Activated CD8-positive, alpha-beta memory T cell treated with anti-CD3 and anti-CD28 coated beads, Interleukin-2, amount 50 U/mL, for 1 hour (primary cell): ENCODE measurements around the gene NFATC2.
"Not testable (repeated sequence)": the region's sequence is repeated elsewhere in the genome, so short reads cannot be mapped to it uniquely, and the experiment has no call there.

Experiments used
- DNase-seq: peaks from one replicate; pipeline ENCODE4 v3.0.0-alpha.2; 2020; ENCODE audit errors: extremely low read depth

NFATC2 gene

GRCh38 chr20:51470499-51470820 is 72.1 kb downstream of the NFATC2 start:
- no peak for DNase-seq

DNA sequence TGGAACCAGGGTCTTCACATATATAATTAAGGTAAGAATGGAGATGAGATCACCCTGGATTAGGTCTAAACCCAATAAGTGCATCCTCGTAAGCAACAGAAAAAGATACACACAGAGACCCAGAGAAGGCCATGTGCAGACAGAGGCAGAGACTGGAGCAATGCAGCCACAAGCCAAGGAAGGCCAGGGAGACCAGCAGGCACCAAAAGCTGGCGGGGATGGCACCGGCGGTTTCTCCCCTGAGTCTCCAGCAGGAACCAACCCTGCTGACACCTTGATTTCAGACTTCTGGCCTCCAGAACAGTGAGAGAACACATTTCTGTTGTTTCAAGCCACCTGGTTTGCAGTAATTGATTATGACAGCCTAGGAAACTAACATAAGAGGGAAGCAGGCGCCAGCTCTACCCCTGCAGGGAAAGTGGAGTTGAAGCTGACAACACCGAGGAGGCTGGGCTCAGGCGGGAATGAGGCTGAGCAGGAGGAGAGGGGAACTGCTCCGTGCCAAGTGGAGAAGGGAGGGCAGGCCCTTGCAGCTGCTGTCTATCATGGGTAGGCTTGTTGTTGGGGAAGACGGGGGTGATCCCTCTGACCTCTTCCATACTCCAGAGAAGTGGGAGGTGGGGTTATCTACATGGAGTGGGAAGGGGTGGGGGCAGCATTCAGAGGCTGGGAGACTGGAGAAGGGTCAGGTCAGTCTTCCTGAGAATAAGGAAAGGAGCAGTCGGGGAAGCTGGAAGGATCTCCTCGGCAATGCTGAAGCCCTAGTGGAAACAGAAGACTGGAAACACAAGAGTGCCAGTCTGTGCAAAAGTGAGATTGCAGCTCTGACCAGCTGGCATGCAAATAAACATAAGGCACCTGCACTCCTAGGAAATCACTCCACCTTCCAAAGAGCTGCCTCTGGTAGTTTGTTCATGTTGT is 72.7 kb downstream of the NFATC2 start:
- no peak for DNase-seq

GRCh38 chr20:51469046-51469445 is 73.5 kb downstream of the NFATC2 start:
- DNase-seq: no peak

DNA sequence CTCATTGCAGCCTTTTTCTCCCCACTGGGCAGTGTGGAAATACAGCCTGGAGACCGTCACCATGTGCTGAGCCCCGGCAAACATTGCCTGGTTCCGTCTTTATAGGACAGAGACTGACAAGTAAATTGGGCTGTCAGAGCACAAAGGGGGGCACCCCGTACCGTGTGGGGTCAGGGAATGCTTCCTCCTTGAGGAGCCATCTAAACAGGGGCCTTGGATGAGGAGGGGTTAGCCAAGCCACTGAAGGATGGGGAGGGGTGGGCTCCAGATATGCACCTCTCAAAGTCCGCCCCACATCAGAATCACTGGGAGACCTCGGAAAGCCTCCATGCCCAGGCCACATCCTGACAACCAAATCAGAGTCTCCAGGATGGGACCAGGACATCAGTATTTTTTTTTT is 73.9 kb downstream of the NFATC2 start:
- DNase-seq: no peak

GRCh38 chr20:51467956-51468626 is 74.4 kb downstream of the NFATC2 start:
- DNase-seq: no peak

DNA sequence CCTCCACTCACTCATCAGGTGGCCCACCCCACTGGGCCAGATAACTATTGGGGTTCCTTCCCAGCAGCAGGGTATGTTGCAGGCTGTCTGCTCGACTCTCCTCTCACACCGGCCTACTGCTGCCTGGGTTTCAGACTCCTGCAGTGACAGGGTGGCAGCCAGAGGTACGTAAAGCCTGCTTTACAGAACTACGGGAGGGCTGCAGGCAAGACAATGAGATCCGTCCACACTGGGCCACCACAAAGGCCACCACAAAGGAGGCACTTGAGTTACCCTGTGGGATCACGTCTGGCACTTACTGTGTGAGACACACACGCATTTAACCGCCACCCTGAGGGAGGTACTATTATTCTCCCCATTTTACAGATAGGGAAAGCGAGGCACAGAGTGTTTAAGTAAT is 78.5 kb downstream of the NFATC2 start:
- no peak for DNase-seq

DNA sequence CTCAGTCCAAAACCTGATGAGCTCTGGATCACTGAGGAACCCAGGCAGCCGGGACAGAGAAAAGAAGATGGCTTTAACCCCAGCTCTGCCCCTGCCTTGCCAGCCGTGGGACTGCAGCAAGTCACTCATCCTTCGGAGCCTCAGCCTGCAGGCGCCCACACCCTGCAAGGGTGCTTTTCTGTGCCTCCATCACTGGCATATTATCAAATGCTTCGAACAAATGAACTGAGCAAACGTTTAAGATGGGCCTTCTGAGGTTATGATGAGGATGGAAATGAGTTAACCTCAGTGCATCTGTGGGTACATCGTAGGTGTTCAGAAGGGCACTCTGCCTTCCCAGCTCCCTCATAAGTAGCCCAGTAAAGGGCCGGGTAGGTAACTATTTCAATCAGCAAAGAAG is 79.0 kb downstream of the NFATC2 start:
- no peak for DNase-seq

DNA sequence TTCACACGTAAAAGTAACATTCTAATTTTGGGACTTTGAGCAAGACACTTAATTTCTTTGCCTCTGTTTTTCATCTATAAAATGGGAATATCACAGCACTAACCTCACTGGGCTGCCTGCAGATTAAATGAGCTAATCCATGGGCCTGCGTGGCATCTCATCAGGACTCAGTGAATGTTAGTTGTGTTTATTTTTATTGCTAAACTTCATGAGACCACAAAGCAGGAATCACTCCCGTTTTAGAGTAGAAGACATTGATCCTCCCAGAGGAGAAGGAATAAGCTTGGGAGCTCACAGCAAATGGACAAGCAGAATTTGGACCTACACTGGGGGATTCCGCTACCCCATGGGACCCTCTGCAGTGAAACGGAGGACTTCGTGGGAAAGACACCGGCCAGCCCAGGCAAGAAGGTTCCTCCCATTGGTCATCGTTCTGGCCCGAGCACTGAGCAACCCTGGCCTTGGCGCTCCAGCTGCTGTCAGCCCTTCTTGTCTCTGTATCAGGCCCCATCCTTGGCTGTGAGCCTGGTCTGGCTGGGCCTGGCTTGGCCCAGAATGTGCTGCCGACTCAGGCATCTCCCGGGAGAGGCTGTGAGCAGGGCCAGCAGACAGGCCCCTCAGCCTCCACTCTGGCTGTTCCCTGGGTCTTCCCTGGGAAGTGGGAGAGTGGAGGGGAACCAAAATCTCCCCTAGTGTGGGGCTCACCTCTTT is 79.8 kb downstream of the NFATC2 start:
- no peak for DNase-seq

DNA sequence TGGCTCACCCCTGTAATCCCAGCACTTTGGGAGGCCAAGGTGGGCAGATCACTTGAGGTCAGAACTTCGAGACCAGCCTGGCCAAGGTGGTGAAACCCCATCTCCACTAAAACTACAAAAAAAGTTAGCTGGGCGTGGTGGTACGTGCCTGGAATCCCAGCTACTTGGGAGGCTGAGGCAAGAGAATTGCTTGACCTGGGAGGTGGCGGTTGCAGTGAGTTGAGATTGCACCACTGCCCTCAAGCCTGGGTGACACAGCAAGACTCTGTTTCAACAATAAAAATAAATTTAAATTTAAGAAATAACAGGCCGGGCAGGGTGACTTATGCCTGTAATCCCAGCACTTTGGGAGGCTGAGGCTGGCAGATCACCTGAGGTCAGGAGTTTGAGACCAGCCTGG is 80.7 kb downstream of the NFATC2 start:
- not testable (repeated sequence) for DNase-seq

GRCh38 chr20:51461306-51461705 is 81.2 kb downstream of the NFATC2 start:
- no peak for DNase-seq

DNA sequence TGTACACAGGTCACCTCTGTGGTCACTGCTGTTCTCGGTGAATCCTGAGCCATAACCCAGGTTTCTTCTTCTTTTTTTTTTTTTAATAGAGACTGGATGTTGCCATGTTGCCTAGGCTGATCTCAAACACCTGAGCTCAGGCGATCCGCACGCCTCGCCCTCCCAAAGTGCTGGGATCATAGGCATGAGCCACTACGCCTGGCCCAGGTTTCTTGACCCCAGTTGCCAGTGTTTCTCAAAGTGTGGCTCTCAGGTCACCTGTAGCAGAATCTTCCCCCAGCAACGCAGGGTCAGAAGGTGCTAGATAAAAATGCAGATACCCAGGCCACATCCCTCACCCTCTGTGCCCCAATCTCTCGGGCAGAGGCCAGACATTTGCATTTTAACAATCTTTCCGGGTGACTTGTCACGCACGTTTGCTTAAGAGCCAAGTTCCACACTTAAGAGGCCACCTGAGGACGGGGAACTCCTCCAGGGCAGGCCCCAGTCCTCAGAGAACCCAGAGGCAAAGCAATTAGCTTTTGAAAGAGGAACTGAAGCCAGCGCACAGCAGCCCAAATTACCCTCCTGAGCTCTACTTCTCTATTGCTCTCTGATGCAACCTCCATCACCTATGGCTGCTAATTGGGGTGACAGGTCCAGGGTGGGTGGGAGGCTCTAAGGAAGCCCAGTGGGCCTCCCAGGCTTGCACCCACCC is 81.8 kb downstream of the NFATC2 start:
- DNase-seq: no peak

GRCh38 chr20:51460163-51460562 is 82.4 kb downstream of the NFATC2 start:
- no peak for DNase-seq

DNA sequence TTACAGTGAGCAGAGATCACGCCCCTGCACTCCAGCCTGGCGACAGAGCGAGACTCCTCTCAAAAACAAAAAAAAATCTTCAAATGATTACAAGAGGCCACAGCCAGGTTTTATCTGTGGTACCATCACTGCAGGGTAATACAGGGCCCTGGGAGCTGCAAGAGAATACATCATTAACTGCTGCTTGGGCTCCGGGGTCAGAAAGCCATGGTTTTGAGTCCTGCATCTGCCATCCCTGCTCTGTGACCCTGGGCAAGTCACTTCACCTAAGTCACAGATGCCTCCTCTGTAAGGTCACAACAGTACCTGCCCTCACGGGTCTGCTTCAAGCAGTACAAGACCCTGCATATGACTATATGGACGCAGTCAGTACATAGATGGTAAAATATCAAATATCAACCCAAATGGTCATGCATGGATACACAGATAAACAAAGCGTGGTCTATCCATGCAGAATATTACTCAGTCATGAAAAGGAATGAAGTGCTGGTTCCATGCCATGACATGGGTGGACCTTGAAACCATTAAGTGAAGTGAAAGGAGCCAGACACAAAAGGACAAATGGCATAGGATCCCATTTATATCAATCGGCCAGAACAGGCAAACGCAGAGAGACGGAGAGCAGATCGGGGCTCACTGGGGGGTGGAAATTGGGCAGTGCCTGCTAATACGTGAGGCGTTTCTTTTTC is 83.6 kb downstream of the NFATC2 start:
- no peak for DNase-seq

DNA sequence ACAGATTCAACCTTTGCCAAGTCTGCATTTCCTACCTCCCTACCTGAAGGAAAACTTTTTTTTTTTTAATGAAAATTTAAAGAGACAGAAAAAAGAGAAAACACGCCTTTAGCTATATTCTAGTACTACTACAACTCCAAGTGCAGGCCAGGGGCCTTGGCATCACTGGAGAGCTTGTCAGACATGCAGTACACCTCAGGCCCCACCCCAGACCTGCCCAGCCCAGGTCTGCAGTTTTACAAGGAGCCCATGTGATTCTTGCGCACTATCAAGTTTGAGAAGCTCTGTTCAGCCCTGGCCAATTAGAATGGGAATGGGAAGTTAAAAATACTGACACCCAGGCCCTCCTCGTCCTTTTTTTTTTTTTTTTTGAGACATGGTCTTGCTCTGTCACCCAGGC is 85.0 kb downstream of the NFATC2 start:
- no peak for DNase-seq

DNA sequence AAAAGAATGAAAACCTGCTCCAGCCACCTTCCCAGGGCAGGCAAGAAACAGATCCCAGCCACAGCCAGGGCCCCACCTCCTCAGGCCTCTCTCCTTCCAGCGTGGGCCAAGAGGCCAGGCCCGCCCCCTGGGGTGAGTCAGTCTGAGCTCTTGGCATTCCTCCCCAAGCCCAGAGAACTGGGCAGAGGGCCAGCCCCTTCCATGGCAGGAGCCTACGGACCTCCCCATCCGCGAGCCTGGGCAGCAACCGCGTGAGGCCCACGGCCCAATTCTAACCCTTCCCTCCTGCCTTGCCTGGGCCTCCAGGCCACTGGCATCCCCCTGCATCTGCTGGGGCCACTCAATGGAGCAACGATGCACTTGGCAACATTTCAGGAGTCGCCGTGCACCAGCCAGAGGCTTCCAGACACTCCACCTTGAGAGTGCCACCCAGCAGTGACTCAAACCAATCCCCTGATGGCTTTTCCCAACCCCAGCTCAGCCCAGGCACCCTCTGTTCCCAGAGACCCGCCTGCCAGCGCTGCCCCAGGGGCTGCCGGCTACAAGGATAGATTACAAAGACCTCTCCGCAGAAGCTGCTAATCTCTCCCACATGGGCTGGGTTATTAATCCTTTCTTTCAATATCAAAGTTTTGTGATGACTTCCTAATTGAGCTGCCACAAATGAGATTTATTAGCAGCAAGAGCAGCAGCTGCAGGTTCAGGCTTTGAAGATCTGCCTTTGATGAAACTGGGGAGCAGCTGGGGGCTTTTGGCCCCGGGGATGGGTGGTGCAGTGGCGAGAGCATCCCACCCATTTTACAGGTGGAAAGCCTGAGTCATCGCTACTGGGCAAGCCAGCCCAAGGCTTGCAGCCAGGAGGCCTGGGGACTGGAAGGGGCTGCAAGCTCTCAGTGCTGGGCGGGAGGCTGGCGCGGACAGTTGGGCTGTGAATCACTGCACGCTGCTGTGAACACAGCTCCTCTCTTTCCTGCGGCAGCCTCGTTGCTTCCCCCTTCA is 85.7 kb downstream of the NFATC2 start:
- DNase-seq: no peak

GRCh38 chr20:51454250-51454865 is 88.2 kb downstream of the NFATC2 start:
- no peak for DNase-seq

DNA sequence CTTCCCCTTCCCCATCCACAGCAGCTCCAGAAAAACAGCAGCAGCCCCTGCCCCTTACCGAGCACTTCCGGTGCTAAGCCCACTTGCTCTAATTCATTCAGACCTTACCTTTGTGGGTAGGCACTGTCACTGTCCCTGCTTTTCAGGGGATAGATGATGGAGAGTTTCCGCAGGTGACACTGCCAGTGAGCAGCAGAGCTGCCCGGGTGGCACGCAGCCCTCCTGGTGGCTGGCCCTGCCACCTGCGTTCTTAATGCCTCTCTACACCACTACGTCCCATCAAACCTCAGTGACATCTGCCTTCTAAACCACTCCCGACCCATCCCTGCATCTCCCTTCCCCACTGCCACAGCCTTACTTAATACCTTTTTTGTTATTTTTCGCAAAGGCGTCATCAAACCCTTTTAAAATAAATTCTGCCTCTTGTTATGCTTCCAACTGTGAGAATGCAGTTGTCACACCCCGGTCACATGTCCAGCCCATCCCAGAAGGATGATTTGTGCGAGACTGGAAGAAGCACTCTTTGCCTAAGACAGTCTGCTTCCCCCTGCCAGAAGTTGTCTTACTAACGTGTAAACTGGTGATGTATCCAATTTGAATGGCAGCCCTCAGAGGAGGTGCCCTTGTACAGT is 89.7 kb downstream of the NFATC2 start:
- DNase-seq: no peak

- DNase-seq: no peak
These were observed 90.4 kb downstream of the NFATC2 start for GRCh38 chr20:51452091-51452613.

DNA sequence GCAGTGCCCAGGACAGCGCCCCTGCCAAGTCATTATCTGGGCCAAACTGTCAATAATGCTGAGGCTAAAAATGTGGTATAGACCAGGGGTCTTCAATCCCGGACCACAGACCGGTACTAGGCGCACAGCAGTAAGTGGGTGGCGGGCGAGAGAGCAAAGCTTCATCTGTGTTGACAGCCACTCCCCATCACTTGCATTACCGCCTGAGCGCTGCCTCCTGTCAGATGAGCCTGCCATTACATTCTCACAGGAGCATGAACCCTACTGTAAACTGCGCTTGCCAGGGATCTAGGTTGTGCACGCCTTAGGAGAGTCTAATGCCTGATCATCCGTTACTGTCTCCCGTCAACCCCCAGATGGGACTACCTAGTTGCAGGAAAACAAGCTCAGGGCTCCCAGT is 91.0 kb downstream of the NFATC2 start:
- DNase-seq: no peak
